Osteocyte (in vitro differentiated cells): Measurements from ENCODE around the gene MRPL27. TPM values are rescaled to one million over a fixed set of nuclear protein-coding genes. Genes with fewer than 3 reads are reported as not detected.
"Not testable (repeated sequence)": the region's sequence is repeated elsewhere in the genome, so short reads cannot be mapped to it uniquely, and the experiment has no call there.

Experiments
- DNase-seq: peaks from one replicate; pipeline ENCODE4 v3.0.0; 2021; ENCODE audit warnings: mixed read lengths; ENCODE audit not compliant: unreplicated experiment; ENCODE audit errors: extremely low spot score
- H3K27ac Mint-ChIP-seq: one replicate; pipeline ENCODE4 v1.8.0; 2021; ENCODE audit warnings: mild to moderate bottlenecking, mixed read lengths; ENCODE audit not compliant: unreplicated experiment
- H3K27me3 Mint-ChIP-seq: one replicate; pipeline ENCODE4 v1.8.0; 2021; ENCODE audit warnings: mixed read lengths; ENCODE audit not compliant: unreplicated experiment
- H3K36me3 Mint-ChIP-seq: one replicate; pipeline ENCODE4 v1.8.0; 2021; ENCODE audit warnings: mixed read lengths; ENCODE audit not compliant: unreplicated experiment
- H3K4me1 Mint-ChIP-seq: one replicate; pipeline ENCODE4 v1.8.0; 2021; ENCODE audit warnings: mixed read lengths; ENCODE audit not compliant: unreplicated experiment
- H3K4me3 Mint-ChIP-seq: one replicate; pipeline ENCODE4 v1.8.0; 2021; ENCODE audit warnings: mild to moderate bottlenecking, moderate library complexity, mixed read lengths; ENCODE audit not compliant: unreplicated experiment
- H3K9me3 Mint-ChIP-seq: one replicate; pipeline ENCODE4 v1.8.0; 2021; ENCODE audit warnings: mixed read lengths; ENCODE audit not compliant: unreplicated experiment
- long read RNA-seq: library from polyadenylated mRNA; unstranded; transcript quantifications from one replicate; pipeline ENCODE4 v2.0.0, GENCODE V29; 2021
- total RNA-seq: library from RNA; stranded (reverse); gene quantifications from 2 replicates; pipeline ENCODE4 v1.2.1, GENCODE V29; 2021
- TF ChIP-seq, protein P1 (sequence below): fragments of 200-600 bp; sonication (generic); IDR thresholded peaks from 2 replicates; pipeline ENCODE4 v1.5.0; 2021; ENCODE audit warnings: antibody characterized with exemption, mild to moderate bottlenecking, moderate library complexity

MRPL27 gene
- total RNA-seq: 54.5 and 59.0 TPM in 2 replicates
- long read RNA-seq, transcript MRPL27-202 (3 exons, 2,441 nt): minor isoform, 15 of 46 reads
- long read RNA-seq, transcript MRPL27-201 (4 exons, 716 nt): major isoform, 22 of 46 reads
- long read RNA-seq, partial matches to known transcripts: 0 of 46 reads
- long read RNA-seq, other reads (novel, unspliced or antisense): 7 of 46 reads

DNA sequence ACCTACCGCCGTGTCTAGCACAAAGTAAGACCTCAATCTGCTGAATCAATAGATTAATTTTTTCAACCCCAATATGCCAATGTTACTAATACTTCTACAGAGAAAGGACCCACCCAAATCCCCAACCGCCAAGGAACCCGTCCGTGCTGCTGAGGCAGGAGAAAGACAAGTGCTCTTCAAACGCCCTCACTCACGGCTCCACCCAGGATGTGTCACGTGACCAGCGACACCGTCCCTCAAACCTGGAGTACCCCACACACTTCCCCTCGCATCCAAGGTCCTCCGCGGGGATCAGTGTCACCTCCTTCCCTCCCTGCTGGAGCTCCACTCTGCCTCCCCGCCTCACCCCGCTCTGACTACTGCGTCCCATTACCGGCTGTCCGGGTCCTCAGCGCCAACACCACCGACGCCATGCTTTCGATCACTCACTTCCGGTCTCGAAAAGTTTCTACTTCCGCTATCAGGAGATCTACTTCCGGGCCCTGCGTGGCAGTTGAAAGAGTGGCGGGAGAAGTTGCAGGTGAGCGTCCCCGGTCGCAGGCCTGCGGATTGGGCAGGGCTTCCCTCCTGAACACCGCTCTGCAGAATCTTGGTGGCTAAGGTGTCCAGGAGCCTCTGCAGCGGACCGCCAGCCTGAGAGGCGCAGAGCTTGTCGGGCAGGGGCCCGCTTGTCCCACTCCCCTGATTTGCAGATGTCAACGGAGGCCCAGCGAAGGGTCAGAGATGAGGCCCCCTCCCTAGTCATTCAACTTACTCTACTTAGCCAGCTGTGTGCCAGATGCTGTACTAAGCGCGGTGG, at the start of gene MRPL27, which contains the start of gene EME1:
Gene MRPL27, minus strand, starts transcription at position 427 of the 799 bp plus-strand sequence. Its CDS starts 14 bp downstream, at position 413.
Gene EME1, plus strand, starts transcription at position 472 of the 799 bp plus-strand sequence. CDS start 1,980 bp downstream, outside the sequence.
- Mint-ChIP-seq H3K27ac (peak within 1 kb of the TSS; percentile 99), H3K9me3 (no peaks in the 10 kb centered on the region), H3K4me1 (peaks cover 24% of the 10 kb centered on the region), H3K36me3 (peaks cover 17% of the 10 kb centered on the region), H3K27me3 (no peaks in the 10 kb centered on the region), H3K4me3 (peak within 1 kb of the TSS; percentile 99)
- peak; percentile 91 for DNase-seq
- TF ChIP-seq, protein P1, sequence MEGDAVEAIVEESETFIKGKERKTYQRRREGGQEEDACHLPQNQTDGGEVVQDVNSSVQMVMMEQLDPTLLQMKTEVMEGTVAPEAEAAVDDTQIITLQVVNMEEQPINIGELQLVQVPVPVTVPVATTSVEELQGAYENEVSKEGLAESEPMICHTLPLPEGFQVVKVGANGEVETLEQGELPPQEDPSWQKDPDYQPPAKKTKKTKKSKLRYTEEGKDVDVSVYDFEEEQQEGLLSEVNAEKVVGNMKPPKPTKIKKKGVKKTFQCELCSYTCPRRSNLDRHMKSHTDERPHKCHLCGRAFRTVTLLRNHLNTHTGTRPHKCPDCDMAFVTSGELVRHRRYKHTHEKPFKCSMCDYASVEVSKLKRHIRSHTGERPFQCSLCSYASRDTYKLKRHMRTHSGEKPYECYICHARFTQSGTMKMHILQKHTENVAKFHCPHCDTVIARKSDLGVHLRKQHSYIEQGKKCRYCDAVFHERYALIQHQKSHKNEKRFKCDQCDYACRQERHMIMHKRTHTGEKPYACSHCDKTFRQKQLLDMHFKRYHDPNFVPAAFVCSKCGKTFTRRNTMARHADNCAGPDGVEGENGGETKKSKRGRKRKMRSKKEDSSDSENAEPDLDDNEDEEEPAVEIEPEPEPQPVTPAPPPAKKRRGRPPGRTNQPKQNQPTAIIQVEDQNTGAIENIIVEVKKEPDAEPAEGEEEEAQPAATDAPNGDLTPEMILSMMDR: no peak

DNA sequence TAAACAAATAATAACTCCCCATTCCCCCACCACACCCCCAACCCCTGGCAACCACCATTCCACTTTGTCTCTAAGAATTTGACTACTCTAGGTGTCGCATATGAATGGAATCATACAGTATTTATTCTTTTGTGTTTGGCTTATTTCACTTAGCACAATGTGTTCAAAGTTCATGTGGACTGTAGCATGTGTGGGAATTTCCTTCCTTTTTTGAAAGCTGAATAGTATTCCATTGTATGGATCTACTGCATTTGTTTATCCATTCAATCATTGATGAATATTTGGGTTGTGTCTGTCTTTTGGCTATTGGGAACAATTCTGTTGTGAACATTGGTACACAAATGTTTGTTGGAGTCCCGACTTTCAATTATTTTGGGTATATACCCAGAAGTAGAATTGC, 49.8 kb upstream of the MRPL27 start:
- peaks cover 30% of the 10 kb centered on the region for H3K4me1 Mint-ChIP-seq
- peaks cover 3% of the 10 kb centered on the region for H3K27me3 Mint-ChIP-seq
- TF ChIP-seq, protein P1: no peak

DNA sequence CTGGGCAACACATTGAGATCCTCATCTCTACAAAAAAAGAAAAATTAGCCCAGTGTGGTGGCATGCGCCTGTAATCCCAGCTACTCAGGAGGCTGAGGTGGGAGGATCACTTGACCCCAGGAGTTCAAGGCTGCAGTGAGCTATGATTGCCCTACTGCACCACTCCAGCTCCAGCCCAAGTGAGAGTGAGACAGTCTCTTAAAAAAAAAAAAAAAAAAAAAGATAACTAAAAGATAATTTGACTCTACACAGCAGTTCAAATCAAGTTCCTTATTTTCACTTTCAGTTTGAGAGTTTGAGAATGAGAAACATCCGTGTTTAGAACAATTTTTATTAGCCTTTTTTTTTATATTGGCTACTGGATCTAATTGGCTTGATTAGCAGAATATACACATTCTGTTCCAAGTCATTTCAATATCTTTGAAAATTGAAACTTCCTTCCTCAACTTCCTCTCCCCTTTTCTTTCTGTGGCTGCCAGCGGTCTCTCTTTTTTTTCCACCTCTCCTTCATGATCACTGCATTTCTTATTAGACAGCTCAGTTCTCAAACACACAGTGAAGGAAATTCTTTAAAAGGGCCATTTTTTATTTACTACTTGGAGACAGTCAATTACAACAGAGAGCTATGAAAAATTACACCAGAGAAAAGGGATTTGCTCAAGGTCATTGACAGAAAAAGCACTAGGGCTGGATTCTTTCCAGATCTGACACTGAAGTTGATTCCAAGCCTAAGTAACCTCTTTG, 48.5 kb upstream of the MRPL27 start:
- H3K27ac Mint-ChIP-seq: peak overlapping the region; percentile 85
- DNase-seq: no peak
- peaks cover 18% of the 10 kb centered on the region for H3K4me1 Mint-ChIP-seq
- TF ChIP-seq, protein P1: no peak
- no peaks in the 10 kb centered on the region for H3K9me3 Mint-ChIP-seq
- peaks cover 7% of the 10 kb centered on the region for H3K27me3 Mint-ChIP-seq
- peak overlapping the region; percentile 66 for H3K4me3 Mint-ChIP-seq
- H3K36me3 Mint-ChIP-seq: no peaks in the 10 kb centered on the region

More for the DNA sequence above, 49.8 kb upstream of the MRPL27 start:
- no peak for DNase-seq
- Mint-ChIP-seq H3K27ac (no peak overlapping the region), H3K9me3 (no peaks in the 10 kb centered on the region), H3K36me3 (no peaks in the 10 kb centered on the region), H3K4me3 (no peak overlapping the region)

DNA sequence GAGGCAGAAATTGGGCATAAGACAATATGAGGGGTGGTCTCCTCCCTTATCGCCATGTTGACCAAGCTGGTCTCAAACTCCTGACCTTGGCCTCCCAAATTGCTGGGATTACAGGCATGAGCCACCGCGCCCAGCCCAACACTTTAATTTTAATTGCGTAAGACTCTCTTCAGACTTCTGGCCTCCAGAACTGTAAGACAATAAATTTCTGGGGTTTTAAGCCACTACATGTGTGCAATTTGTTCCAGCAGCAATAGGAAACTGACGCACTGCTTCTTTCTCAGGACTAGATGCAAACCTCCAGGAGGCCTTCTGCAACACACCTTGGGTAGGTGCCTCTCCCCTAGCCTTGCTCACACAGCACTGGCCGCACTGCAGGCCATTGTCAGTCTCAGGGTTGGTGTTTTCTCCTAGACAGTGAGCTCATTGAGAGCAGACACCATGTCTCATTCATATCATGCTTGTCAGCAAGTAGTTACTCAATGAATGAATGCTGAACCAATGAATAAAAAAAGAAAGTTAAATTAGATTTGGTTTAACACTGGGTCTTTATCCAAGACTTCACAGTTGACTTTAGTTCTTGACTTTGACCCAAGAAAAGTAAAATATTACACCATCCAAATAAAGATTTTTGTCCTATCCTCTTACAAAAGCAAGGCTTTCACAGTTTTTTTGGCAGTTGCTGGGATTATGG, 47.6 kb upstream of the MRPL27 start:
- no peak overlapping the region for H3K4me3 Mint-ChIP-seq
- H3K27ac Mint-ChIP-seq: peak overlapping the region; percentile 85
- H3K9me3 Mint-ChIP-seq: no peaks in the 10 kb centered on the region
- H3K36me3 Mint-ChIP-seq: no peaks in the 10 kb centered on the region
- TF ChIP-seq, protein P1: no peak
- peaks cover 7% of the 10 kb centered on the region for H3K27me3 Mint-ChIP-seq
- H3K4me1 Mint-ChIP-seq: peaks cover 14% of the 10 kb centered on the region
- DNase-seq: no peak

DNA sequence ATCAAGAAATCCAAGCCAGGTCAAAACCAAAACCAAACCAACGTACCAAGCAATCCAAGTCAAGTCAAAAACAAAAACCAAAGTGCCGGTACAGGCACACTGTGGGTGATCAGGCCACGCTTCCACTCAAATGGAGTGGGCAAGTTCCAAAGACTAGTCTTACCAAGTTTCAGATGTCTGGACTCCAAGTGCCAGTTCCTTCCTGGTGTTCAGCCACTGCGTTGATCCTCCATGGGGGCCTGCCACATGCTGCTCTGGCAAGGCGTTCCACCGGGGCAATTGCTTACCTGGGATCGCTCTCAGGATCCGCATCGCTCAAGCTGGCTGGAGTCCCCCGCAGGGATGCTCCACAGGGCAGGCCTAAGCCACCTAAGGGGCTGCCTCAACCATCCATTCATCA, 46.6 kb upstream of the MRPL27 start:
- not testable (repeated sequence) for H3K9me3 Mint-ChIP-seq, H3K36me3 Mint-ChIP-seq, H3K27ac Mint-ChIP-seq, H3K27me3 Mint-ChIP-seq, DNase-seq, H3K4me3 Mint-ChIP-seq
- peaks cover 13% of the 10 kb centered on the region for H3K4me1 Mint-ChIP-seq
